ENCODE data around the gene PJA1.

DNA sequence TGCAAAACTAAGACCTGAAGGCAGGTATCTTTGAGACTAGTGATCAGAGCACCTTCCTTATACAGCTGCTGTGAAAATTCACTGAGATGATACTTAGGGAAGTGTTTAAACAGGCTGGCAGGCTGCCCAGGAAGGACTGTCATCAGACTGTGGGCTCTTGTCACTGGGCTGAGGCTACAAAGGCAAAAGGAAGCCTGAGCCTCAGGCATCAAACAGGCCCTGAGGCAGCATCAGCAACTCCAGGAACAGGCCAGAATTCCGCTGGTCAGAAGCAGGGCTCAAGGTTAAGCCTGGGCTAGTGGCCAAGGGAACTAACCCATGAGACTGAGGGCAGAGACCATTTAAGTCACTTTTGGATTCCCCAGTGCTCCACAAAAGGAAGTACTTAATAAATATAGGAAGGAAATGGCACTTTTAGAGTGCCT lies 12.8 kb downstream of the PJA1 start:
- TF ChIP-seq, protein P1, sequence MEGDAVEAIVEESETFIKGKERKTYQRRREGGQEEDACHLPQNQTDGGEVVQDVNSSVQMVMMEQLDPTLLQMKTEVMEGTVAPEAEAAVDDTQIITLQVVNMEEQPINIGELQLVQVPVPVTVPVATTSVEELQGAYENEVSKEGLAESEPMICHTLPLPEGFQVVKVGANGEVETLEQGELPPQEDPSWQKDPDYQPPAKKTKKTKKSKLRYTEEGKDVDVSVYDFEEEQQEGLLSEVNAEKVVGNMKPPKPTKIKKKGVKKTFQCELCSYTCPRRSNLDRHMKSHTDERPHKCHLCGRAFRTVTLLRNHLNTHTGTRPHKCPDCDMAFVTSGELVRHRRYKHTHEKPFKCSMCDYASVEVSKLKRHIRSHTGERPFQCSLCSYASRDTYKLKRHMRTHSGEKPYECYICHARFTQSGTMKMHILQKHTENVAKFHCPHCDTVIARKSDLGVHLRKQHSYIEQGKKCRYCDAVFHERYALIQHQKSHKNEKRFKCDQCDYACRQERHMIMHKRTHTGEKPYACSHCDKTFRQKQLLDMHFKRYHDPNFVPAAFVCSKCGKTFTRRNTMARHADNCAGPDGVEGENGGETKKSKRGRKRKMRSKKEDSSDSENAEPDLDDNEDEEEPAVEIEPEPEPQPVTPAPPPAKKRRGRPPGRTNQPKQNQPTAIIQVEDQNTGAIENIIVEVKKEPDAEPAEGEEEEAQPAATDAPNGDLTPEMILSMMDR (IDR thresholded peaks at IDR 0.05), result no peak
- no peak for TF ChIP-seq POLR2A (IDR thresholded peaks at IDR 0.05)

Measured in right lobe of liver (tissue), 4 donors.